Keratinocyte (primary cell): Measurements from ENCODE around the gene GAB1. TPM values are rescaled to one million over a fixed set of nuclear protein-coding genes. Genes with fewer than 3 reads are reported as not detected.

Experiments used
- DNase-seq: peaks from one replicate; pipeline ENCODE4 v3.0.0-alpha.2; 2011; ENCODE audit warnings: low read depth, missing footprints, low spot score
- FAIRE-seq: peaks from 2 replicates; lab custom pipeline; 2011; peaks lifted over from hg19 to GRCh38; lab: Jason Lieb, UNC
- H2AFZ ChIP-seq: 2 replicates; pipeline ENCODE4 v1.6.0; 2012; ENCODE audit warnings: low read length, control low read depth, inconsistent platforms; ENCODE audit not compliant: control insufficient read depth
- H3K27ac ChIP-seq: 2 replicates; pipeline ENCODE4 v1.5.1; 2011; ENCODE audit warnings: low read length; ENCODE audit not compliant: control insufficient read depth, insufficient read depth
- H3K27me3 ChIP-seq: 3 replicates; pipeline ENCODE4 v1.6.0; 2011; ENCODE audit warnings: low read length; ENCODE audit not compliant: control insufficient read depth, insufficient read depth; ENCODE audit errors: extremely low read depth
- H3K36me3 ChIP-seq, 2 experiments: 2 replicates in 1 of 2; 3 replicates in 1 of 2; pipeline ENCODE4 v1.5.1; 2011; ENCODE audit warnings: low read length in 2 of 2, mild to moderate bottlenecking in 1 of 2; ENCODE audit not compliant: control insufficient read depth in 2 of 2, insufficient read depth in 2 of 2; ENCODE audit errors: extremely low read depth in 1 of 2
- H3K4me1 ChIP-seq: 3 replicates; pipeline ENCODE4 v1.5.1; 2011; ENCODE audit warnings: low read length; ENCODE audit not compliant: control insufficient read depth, insufficient read depth; ENCODE audit errors: extremely low read depth
- H3K4me2 ChIP-seq: 3 replicates; pipeline ENCODE4 v1.6.0; 2011; ENCODE audit warnings: low read depth, low read length; ENCODE audit not compliant: control insufficient read depth, insufficient read depth; ENCODE audit errors: extremely low read depth
- H3K4me3 ChIP-seq, 3 experiments: fragments of 200-600 bp in 1 of 3; sonication (generic) in 1 of 3; 2 replicates in 2 of 3; 3 replicates in 1 of 3; pipeline ENCODE4 v1.5.1; 2011 to 2016; ENCODE audit warnings: low read length in 3 of 3, mild to moderate bottlenecking in 3 of 3, control low read depth in 2 of 3, inconsistent platforms in 1 of 3, low read depth in 1 of 3, mixed read lengths in 1 of 3, mixed run types in 1 of 3, moderate library complexity in 1 of 3; ENCODE audit not compliant: control insufficient read depth in 2 of 3, insufficient read depth in 2 of 3; ENCODE audit errors: extremely low read depth in 1 of 3
- H3K79me2 ChIP-seq: 2 replicates; pipeline ENCODE4 v1.6.0; 2012; ENCODE audit warnings: low read length; ENCODE audit not compliant: control insufficient read depth, insufficient read depth
- H3K9ac ChIP-seq: 3 replicates; pipeline ENCODE4 v1.6.0; 2011; ENCODE audit warnings: low read length; ENCODE audit not compliant: control insufficient read depth, insufficient read depth; ENCODE audit errors: extremely low read depth
- H3K9me1 ChIP-seq: 3 replicates; pipeline ENCODE4 v1.6.0; 2011; ENCODE audit warnings: low read length; ENCODE audit not compliant: control insufficient read depth, insufficient read depth; ENCODE audit errors: extremely low read depth
- H3K9me3 ChIP-seq: 2 replicates; pipeline ENCODE4 v1.5.1; 2012; ENCODE audit warnings: low read depth, low read length; ENCODE audit not compliant: control insufficient read depth
- H4K20me1 ChIP-seq: 3 replicates; pipeline ENCODE4 v1.6.0; 2011; ENCODE audit warnings: low read length; ENCODE audit not compliant: control insufficient read depth, insufficient read depth; ENCODE audit errors: extremely low read depth
- CTCF ChIP-seq, 3 experiments: IDR thresholded peaks in 1 of 3; conservative IDR thresholded peaks in 1 of 3; optimal IDR thresholded peaks in 1 of 3; 2 replicates in 2 of 3; 3 replicates in 1 of 3; pipeline versions ENCODE3 to v1.5.1; 2011; ENCODE audit warnings: low read length in 3 of 3, mild to moderate bottlenecking in 3 of 3, moderate library complexity in 2 of 3, control low read depth in 1 of 3, inconsistent platforms in 1 of 3; ENCODE audit not compliant: insufficient read depth in 2 of 3; ENCODE audit errors: extremely low read depth in 1 of 3
- EZH2 ChIP-seq: IDR thresholded peaks from one replicate; pipeline ENCODE4 v1.6.1; 2012; ENCODE audit warnings: inconsistent platforms, mild to moderate bottlenecking, low read length, moderate library complexity
- dilution Hi-C: fragments of 300-500 bp; cut with MboI; formaldehyde crosslinking; loops from one replicate; pipeline ENCODE4 v1.7.0; 2020; ENCODE audit warnings: low sequenced_read_pairs; ENCODE audit not compliant: extremely low pct_ligation_motif_present
- polyA plus RNA-seq, 5 experiments: library from polyadenylated mRNA; depleted of rRNA in 3 of 5; stranded (reverse) in 3 of 5; stranded (forward) in 1 of 5; unstranded in 1 of 5; fragments of >200 nt; gene quantifications; 1 replicate in 1 of 5; 2 replicates in 3 of 5; 3 replicates in 1 of 5; pipeline versions ENCODE4 v1.2.1 to v1.2.3, GENCODE V29; 2011 to 2012; ENCODE audit warnings: missing spikeins in 2 of 5, low read depth in 1 of 5, low replicate concordance in 1 of 5

The GAB1 gene
- polyA plus RNA-seq, 1 donor (not counting 4 experiments of a cell fraction or from before 2014, with no cell fraction given), result 11.0 TPM

- Histone ChIP-seq H4K20me1 (no peaks in the 10 kb centered on the region), H2AFZ (no peak overlapping the region), H3K4me1 (no peaks in the 10 kb centered on the region), H3K9me3 (no peaks in the 10 kb centered on the region), H3K4me2 (no peak overlapping the region), H3K9ac (no peak overlapping the region), H3K27ac (no peak overlapping the region), H3K36me3 (no peaks in the 10 kb centered on the region), H3K27me3 (no peaks in the 10 kb centered on the region), H3K79me2 (no peaks in the 10 kb centered on the region), H3K9me1 (no peaks in the 10 kb centered on the region), H3K4me3 (no peak overlapping the region)
- no peak for FAIRE-seq
- no peak for DNase-seq
- dilution Hi-C loops, result no loop called here
- TF ChIP-seq CTCF (optimal IDR thresholded peaks at IDR 0.05 in 1 of 3, IDR thresholded peaks at IDR 0.05 in 1 of 3, conservative IDR thresholded peaks at IDR 0.05 in 1 of 3; ENCODE audit: extremely low read depth in 1 of 3, insufficient read depth in 2 of 3, low read length in 3 of 3) (no peak), EZH2 (no peak)
These were observed 95.5 kb downstream of the GAB1 start for GRCh38 chr4:143432258-143432591.

- Histone ChIP-seq H3K27ac (no peak overlapping the region), H3K4me3 (no peak overlapping the region), H2AFZ (no peak overlapping the region), H3K9ac (no peak overlapping the region), H4K20me1 (no peaks in the 10 kb centered on the region), H3K36me3 (peaks cover 0 to 1% of the 10 kb centered on the region in 2 experiments), H3K4me2 (no peak overlapping the region), H3K9me1 (no peaks in the 10 kb centered on the region), H3K4me1 (no peaks in the 10 kb centered on the region), H3K27me3 (no peaks in the 10 kb centered on the region), H3K79me2 (no peaks in the 10 kb centered on the region), H3K9me3 (no peaks in the 10 kb centered on the region)
- dilution Hi-C loops, result no loop called here
- no peak for DNase-seq
- TF ChIP-seq CTCF (optimal IDR thresholded peaks at IDR 0.05 in 1 of 3, IDR thresholded peaks at IDR 0.05 in 1 of 3, conservative IDR thresholded peaks at IDR 0.05 in 1 of 3; ENCODE audit: extremely low read depth in 1 of 3, insufficient read depth in 2 of 3, low read length in 3 of 3), result no peak
- no peak for TF ChIP-seq EZH2
- no peak for FAIRE-seq
These were observed 96.6 kb downstream of the GAB1 start for GRCh38 chr4:143433231-143433630.
